Measurements from ENCODE around the gene RDH12. TPM values are rescaled to one million over a fixed set of nuclear protein-coding genes. Genes with fewer than 3 reads are reported as not detected.

Gene RDH12
- total RNA-seq, 1 experiment from 2014 or later: not detected

DNA sequence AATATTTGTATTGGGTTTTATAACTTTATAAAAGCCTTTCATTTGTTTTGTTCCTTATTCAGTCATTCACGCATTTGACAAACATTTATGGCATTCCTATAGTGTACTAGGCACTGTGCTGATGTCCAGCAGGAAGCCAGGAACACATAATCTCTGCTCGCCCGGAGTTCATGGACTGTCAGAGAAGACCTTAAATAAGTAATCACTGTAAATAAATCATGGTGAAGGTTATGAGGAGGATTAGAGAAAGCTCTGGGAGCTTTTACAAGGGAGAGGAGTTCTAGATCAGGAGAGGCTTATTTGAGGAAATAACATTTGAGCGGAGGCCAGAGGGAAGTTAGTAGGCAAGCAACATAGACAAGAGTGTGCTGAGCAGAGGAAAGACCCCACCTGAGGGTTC, 4.7 kb upstream of the RDH12 start:
- no peak overlapping the region for H2AFZ ChIP-seq
- CTCF ChIA-PET: no interaction called here

GRCh38 chr14:67698179-67698578, 3.5 kb upstream of the RDH12 start:
- intact Hi-C loops (cut with micrococcal nuclease; ENCODE audit: unreplicated experiment): no loop called here
- H3K36me3 ChIP-seq (ENCODE audit: low read depth): no peaks in the 10 kb centered on the region
- H3K9me3 ChIP-seq (ENCODE audit: insufficient read depth, low read depth): no peaks in the 10 kb centered on the region
- no TSS peak for BruUV-seq (replicated peaks)
- peaks cover 20% of the 10 kb centered on the region; the same call in 1 of the 2 replicates for H3F3A ChIP-seq (ENCODE audit: insufficient read depth, low read depth)
- H4K20me1 ChIP-seq (ENCODE audit: insufficient read depth): no peaks in the 10 kb centered on the region
- no peak overlapping the region for H3K4me3 ChIP-seq
- TF ChIP-seq EZH2 (IDR thresholded peaks at IDR 0.05; ENCODE audit: low read depth): no peak
- TF ChIP-seq, protein P1, sequence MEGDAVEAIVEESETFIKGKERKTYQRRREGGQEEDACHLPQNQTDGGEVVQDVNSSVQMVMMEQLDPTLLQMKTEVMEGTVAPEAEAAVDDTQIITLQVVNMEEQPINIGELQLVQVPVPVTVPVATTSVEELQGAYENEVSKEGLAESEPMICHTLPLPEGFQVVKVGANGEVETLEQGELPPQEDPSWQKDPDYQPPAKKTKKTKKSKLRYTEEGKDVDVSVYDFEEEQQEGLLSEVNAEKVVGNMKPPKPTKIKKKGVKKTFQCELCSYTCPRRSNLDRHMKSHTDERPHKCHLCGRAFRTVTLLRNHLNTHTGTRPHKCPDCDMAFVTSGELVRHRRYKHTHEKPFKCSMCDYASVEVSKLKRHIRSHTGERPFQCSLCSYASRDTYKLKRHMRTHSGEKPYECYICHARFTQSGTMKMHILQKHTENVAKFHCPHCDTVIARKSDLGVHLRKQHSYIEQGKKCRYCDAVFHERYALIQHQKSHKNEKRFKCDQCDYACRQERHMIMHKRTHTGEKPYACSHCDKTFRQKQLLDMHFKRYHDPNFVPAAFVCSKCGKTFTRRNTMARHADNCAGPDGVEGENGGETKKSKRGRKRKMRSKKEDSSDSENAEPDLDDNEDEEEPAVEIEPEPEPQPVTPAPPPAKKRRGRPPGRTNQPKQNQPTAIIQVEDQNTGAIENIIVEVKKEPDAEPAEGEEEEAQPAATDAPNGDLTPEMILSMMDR (conservative IDR thresholded peaks at IDR 0.05): no peak
- H2AFZ ChIP-seq: no peak overlapping the region
- H3K27me3 ChIP-seq (ENCODE audit: insufficient read depth, low read depth): no peaks in the 10 kb centered on the region
- peaks cover 17% of the 10 kb centered on the region for H3K79me2 ChIP-seq (ENCODE audit: low read depth)
- no peak overlapping the region for H3K27ac ChIP-seq
- no peak for DNase-seq
- no peaks in the 10 kb centered on the region for H3K9me2 ChIP-seq (ENCODE audit: insufficient read depth)
- no peak overlapping the region for H3K4me2 ChIP-seq
- peaks cover 27% of the 10 kb centered on the region for H3K4me1 ChIP-seq (replicated peaks; ENCODE audit: insufficient read depth)
- ChIA-PET CTCF (no interaction called here), POLR2A (ENCODE audit: unreplicated experiment) (interaction anchor here (0.6 to 0.7 kb wide), 2 partner anchors 17 to 55 kb away, joined by 8 to 21 read pairs; no protein-coding TSS in a partner anchor)

More for the DNA sequence above, 4.7 kb upstream of the RDH12 start:
- Histone ChIP-seq H4K20me1 (ENCODE audit: insufficient read depth) (no peaks in the 10 kb centered on the region; the same call in 1 of the 2 replicates), H3K9me2 (ENCODE audit: insufficient read depth) (no peaks in the 10 kb centered on the region), H3K4me3 (no peak overlapping the region), H3K27me3 (ENCODE audit: insufficient read depth, low read depth) (no peaks in the 10 kb centered on the region), H3K36me3 (ENCODE audit: low read depth) (0 out of 2 replicates have a peak, but pooled peaks cover 10% of the 10 kb centered on the region), H3K9me3 (ENCODE audit: insufficient read depth, low read depth) (no peaks in the 10 kb centered on the region), H3K79me2 (ENCODE audit: low read depth) (peaks cover 28% of the 10 kb centered on the region), H3F3A (ENCODE audit: insufficient read depth, low read depth) (peaks cover 20% of the 10 kb centered on the region; the same call in 1 of the 2 replicates), H3K27ac (no peak overlapping the region), H3K4me2 (no peak overlapping the region), H3K4me1 (replicated peaks; ENCODE audit: insufficient read depth) (peaks cover 32% of the 10 kb centered on the region)
- no peak for DNase-seq
- intact Hi-C loops (cut with micrococcal nuclease; ENCODE audit: unreplicated experiment): no loop called here
- POLR2A ChIA-PET (ENCODE audit: unreplicated experiment): no interaction called here
- BruUV-seq (replicated peaks): no TSS peak
- TF ChIP-seq, protein P1 (conservative IDR thresholded peaks at IDR 0.05): no peak
- no peak for TF ChIP-seq EZH2 (IDR thresholded peaks at IDR 0.05; ENCODE audit: low read depth)

- no TSS peak for BruUV-seq (replicated peaks)
- Histone ChIP-seq H3K9me2 (ENCODE audit: insufficient read depth) (no peaks in the 10 kb centered on the region), H3K27me3 (ENCODE audit: insufficient read depth, low read depth) (no peaks in the 10 kb centered on the region), H4K20me1 (ENCODE audit: insufficient read depth) (no peaks in the 10 kb centered on the region), H3K79me2 (ENCODE audit: low read depth) (no peaks in the 10 kb centered on the region), H2AFZ (no peak overlapping the region), H3K4me3 (no peak overlapping the region), H3K4me1 (replicated peaks; ENCODE audit: insufficient read depth) (peaks cover 24% of the 10 kb centered on the region), H3K27ac (no peak overlapping the region), H3K36me3 (ENCODE audit: low read depth) (no peaks in the 10 kb centered on the region), H3F3A (ENCODE audit: insufficient read depth, low read depth) (peaks cover 12% of the 10 kb centered on the region; the same call in 1 of the 2 replicates), H3K9me3 (ENCODE audit: insufficient read depth, low read depth) (peaks cover 5% of the 10 kb centered on the region), H3K4me2 (no peak overlapping the region)
- ChIA-PET POLR2A (ENCODE audit: unreplicated experiment) (interaction anchor here (0.6 to 0.8 kb wide), 5 partner anchors 8 to 344 kb away, joined by 3 to 6 read pairs (median 4); partner anchors contain the start of genes ATP6V1D and RDH11), CTCF (interaction anchor here (0.5 to 2.2 kb wide), 19 partner anchors 8 to 1344 kb away, joined by 3 to 21 read pairs (median 5); partner anchors contain the start of genes ARG2, PIGH and RDH11)
- DNase-seq: no peak
- intact Hi-C loops (cut with micrococcal nuclease; ENCODE audit: unreplicated experiment): loop anchor here (1.0 to 10.0 kb wide), 6 partner anchors 37 to 1302 kb away; no protein-coding TSS in a partner anchor
- TF ChIP-seq EZH2 (IDR thresholded peaks at IDR 0.05; ENCODE audit: low read depth): no peak
- TF ChIP-seq, protein P1 (conservative IDR thresholded peaks at IDR 0.05): no peak
These were observed 2.3 kb downstream of the RDH12 start for GRCh38 chr14:67703997-67704396.

Data from PC-9 (cell line).